ENCODE measurements around the gene TMEM18. TPM values are rescaled to one million over a fixed set of nuclear protein-coding genes. Genes with fewer than 3 reads are reported as not detected.

The TMEM18 gene
- total RNA-seq, 4 donors from 2014 or later: 8.7 to 27.3 (median 10.2) TPM

GRCh38 chr2:628651-629050, 48.6 kb downstream of the TMEM18 start:
- peak; percentile 72 for DNase-seq (ENCODE audit: extremely low spot score)
- no peak for TF ChIP-seq EP300 (IDR thresholded peaks at IDR 0.05)
- TF ChIP-seq POLR2A (IDR thresholded peaks at IDR 0.05; ENCODE audit: low read depth): no peak
- TF ChIP-seq POLR2AphosphoS5 (IDR thresholded peaks at IDR 0.05): no peak
- TF ChIP-seq CTCF (IDR thresholded peaks at IDR 0.05): no peak
- Histone ChIP-seq H3K4me1 (no peaks in the 10 kb centered on the region), H3K9me3 (peaks cover 0 to 8% (median 0%) of the 10 kb centered on the region in 4 donors), H3K27ac (replicated peaks in 1 of 4) (no peak overlapping the region), H3K27me3 (peaks cover 0 to 7% (median 0%) of the 10 kb centered on the region in 4 donors), H3K4me3 (no peak overlapping the region), H3K36me3 (no peaks in the 10 kb centered on the region)
- intact Hi-C loops (cut with DNase I): no loop called here
- 65% methylated on average over 16 of the region's 17 CpGs for WGBS

DNA sequence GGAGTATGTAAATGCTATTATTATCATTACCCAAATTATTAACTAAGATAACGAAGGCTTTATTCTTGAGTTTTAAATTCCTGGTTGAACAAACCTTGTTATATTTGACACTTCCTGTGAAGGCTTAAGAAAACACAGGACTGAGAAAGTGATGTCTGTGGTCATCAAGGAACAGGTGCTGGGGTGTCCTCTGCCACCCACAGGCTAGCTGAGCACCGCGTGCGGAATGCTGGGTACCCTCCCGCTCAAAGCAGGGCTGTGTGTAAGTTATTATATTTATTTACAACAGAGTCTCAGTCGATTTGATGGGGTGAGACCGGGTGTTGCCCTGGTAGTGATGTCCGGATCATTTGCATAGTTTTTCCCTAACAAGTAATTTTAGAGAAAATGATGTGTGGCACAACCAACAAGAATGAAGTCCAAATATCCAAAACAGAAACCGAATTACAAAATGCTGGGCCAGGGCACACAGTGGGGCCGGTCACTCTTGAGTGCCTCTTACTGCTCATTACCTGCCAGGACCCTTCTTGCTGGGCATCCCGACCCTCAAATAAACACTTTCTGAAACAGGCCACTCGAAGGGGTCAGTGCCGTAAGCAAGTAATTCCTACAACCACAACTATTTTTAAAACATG, 49.2 kb downstream of the TMEM18 start:
- DNase-seq (ENCODE audit: extremely low spot score): peak; percentile 70
- H3K27ac ChIP-seq (replicated peaks in 1 of 4): no peak overlapping the region
- H3K36me3 ChIP-seq: no peaks in the 10 kb centered on the region
- H3K27me3 ChIP-seq: peaks cover 0 to 7% (median 0%) of the 10 kb centered on the region in 4 donors
- H3K4me3 ChIP-seq: no peak overlapping the region
- intact Hi-C loops (cut with DNase I): no loop called here
- 82% methylated on average over 13 of the region's 13 CpGs for WGBS
- peaks cover 0 to 8% (median 0%) of the 10 kb centered on the region in 4 donors for H3K9me3 ChIP-seq
- no peak for TF ChIP-seq POLR2A (IDR thresholded peaks at IDR 0.05; ENCODE audit: low read depth)
- TF ChIP-seq EP300 (IDR thresholded peaks at IDR 0.05): no peak
- no peak for TF ChIP-seq POLR2AphosphoS5 (IDR thresholded peaks at IDR 0.05)
- no peak for TF ChIP-seq CTCF (IDR thresholded peaks at IDR 0.05)
- no peaks in the 10 kb centered on the region for H3K4me1 ChIP-seq

- Histone ChIP-seq H3K36me3 (no peaks in the 10 kb centered on the region), H3K4me1 (no peaks in the 10 kb centered on the region), H3K27me3 (peaks cover 0 to 7% (median 0%) of the 10 kb centered on the region in 4 donors), H3K4me3 (no peak overlapping the region), H3K9me3 (peaks cover 0 to 8% (median 0%) of the 10 kb centered on the region in 4 donors), H3K27ac (replicated peaks in 1 of 4) (no peak overlapping the region)
- no peak for TF ChIP-seq CTCF (IDR thresholded peaks at IDR 0.05)
- no peak for TF ChIP-seq POLR2AphosphoS5 (IDR thresholded peaks at IDR 0.05)
- no peak for TF ChIP-seq POLR2A (IDR thresholded peaks at IDR 0.05; ENCODE audit: low read depth)
- TF ChIP-seq EP300 (IDR thresholded peaks at IDR 0.05): no peak
- WGBS: 96% methylated on average over 9 of the region's 9 CpGs
- peak; percentile 66 for DNase-seq (ENCODE audit: extremely low spot score)
- intact Hi-C loops (cut with DNase I): no loop called here
Observed at GRCh38 chr2:627340-627709, 49.9 kb downstream of the TMEM18 start.

GRCh38 chr2:626491-627339, 50.5 kb downstream of the TMEM18 start:
- H3K4me3 ChIP-seq: no peak overlapping the region
- peaks cover 0 to 7% (median 0%) of the 10 kb centered on the region in 4 donors for H3K27me3 ChIP-seq
- peak; percentile 26 for DNase-seq (ENCODE audit: extremely low spot score)
- 83% methylated on average over 10 of the region's 14 CpGs for WGBS
- no peak overlapping the region for H3K27ac ChIP-seq (replicated peaks in 1 of 4)
- no peaks in the 10 kb centered on the region for H3K36me3 ChIP-seq
- intact Hi-C loops (cut with DNase I): no loop called here
- peaks cover 0 to 5% (median 0%) of the 10 kb centered on the region in 4 donors for H3K9me3 ChIP-seq
- H3K4me1 ChIP-seq: no peaks in the 10 kb centered on the region
- TF ChIP-seq POLR2A (IDR thresholded peaks at IDR 0.05; ENCODE audit: low read depth) (no peak), CTCF (IDR thresholded peaks at IDR 0.05) (no peak)

Measured in esophagus muscularis mucosa (tissue), 4 donors.